ENCODE results near the gene SUCO. TPM values are rescaled to one million over a fixed set of nuclear protein-coding genes. Genes with fewer than 3 reads are reported as not detected.
A peak's percentile ranks its signal among the peaks of the same experiment; 100 is the strongest.

The SUCO gene
- total and polyA plus RNA-seq, 12 donors: 14.0 to 108 (median 34.4) TPM

- no peak for DNase-seq
- peaks cover 0 to 12% of the 10 kb centered on the region in 2 donors for H3K4me1 ChIP-seq (replicated peaks in 1 of 2)
- peak overlapping the region in 1 of 5 donors; percentile 4 for H3K27ac ChIP-seq
- intact Hi-C loops (cut with DNase I): no loop called here
- H3K9me3 ChIP-seq (replicated peaks in 1 of 3): no peaks in the 10 kb centered on the region
- no peak overlapping the region for H3K4me3 ChIP-seq
- TF ChIP-seq CTCF (IDR thresholded peaks at IDR 0.05) (no peak), POLR2A (IDR thresholded peaks at IDR 0.05) (no peak)
- no peaks in the 10 kb centered on the region for H3K27me3 ChIP-seq
- no peaks in the 10 kb centered on the region for H3K36me3 ChIP-seq (replicated peaks in 1 of 2)
These were observed 25.2 kb upstream of the SUCO start for GRCh38 chr1:172507741-172508140.

- no peak for DNase-seq
- H3K4me3 ChIP-seq: no peak overlapping the region
- H3K9me3 ChIP-seq (replicated peaks in 1 of 3): no peaks in the 10 kb centered on the region
- WGBS, 4 donors: 71 to 83% (median 79%) methylated on average over 3 of the region's 3 CpGs
- no peak overlapping the region for H3K27ac ChIP-seq
- H3K4me1 ChIP-seq (replicated peaks in 1 of 2): peaks cover 0 to 12% of the 10 kb centered on the region in 2 donors
- TF ChIP-seq POLR2A (IDR thresholded peaks at IDR 0.05): no peak
- no peak for TF ChIP-seq CTCF (IDR thresholded peaks at IDR 0.05)
- H3K27me3 ChIP-seq: no peaks in the 10 kb centered on the region
- intact Hi-C loops (cut with DNase I): no loop called here
- H3K36me3 ChIP-seq (replicated peaks in 1 of 2): no peaks in the 10 kb centered on the region
These were observed 22.5 kb upstream of the SUCO start for GRCh38 chr1:172510479-172510878.

DNA sequence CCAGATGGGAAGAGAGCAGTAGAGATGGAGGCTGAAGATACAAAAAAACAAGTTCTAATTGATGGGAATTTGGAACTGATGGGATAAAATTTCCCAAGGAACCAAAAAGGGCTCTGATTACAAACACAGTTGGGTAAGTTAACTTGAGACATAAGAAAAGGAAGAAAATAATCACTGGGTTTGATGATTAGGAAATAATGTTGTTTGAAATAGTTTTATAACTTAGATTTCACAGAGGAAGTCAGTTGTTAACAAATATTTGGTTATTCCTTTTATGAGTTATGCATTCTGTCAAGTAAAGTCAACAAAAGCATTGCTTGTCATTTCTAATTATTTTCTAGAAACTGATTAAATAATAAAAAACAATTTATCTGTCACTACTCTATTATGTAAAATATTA is 20.4 kb upstream of the SUCO start:
- Histone ChIP-seq H3K36me3 (replicated peaks in 1 of 2) (no peaks in the 10 kb centered on the region), H3K27ac (no peak overlapping the region), H3K4me3 (no peak overlapping the region), H3K27me3 (no peaks in the 10 kb centered on the region), H3K9me3 (replicated peaks in 1 of 3) (no peaks in the 10 kb centered on the region), H3K4me1 (replicated peaks in 1 of 2) (peaks cover 0 to 5% of the 10 kb centered on the region in 2 donors)
- TF ChIP-seq CTCF (IDR thresholded peaks at IDR 0.05) (no peak), POLR2A (IDR thresholded peaks at IDR 0.05) (no peak)
- intact Hi-C loops (cut with DNase I): no loop called here
- no peak for DNase-seq

DNA sequence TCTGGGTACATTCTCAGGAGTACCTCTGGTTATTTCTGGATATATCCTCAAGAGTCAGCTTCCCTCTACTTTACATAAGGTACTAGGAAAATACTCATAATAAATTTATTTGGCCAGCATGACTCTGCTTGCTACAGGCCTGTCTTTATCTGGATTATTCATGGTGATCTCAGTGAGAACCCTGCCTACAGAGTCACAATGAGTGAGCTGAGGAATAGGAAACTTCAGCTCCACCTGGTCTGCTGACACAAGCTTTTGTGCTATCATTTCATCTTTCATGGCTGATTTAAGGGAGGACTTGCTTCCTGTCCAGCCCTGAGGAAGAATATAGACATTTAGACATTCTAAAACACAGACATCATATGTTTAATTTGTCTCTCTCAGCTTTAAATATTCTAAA is 19.5 kb upstream of the SUCO start:
- no peak for DNase-seq
- no peaks in the 10 kb centered on the region for H3K4me1 ChIP-seq (replicated peaks in 1 of 2)
- no peaks in the 10 kb centered on the region for H3K27me3 ChIP-seq
- intact Hi-C loops (cut with DNase I): no loop called here
- TF ChIP-seq CTCF (IDR thresholded peaks at IDR 0.05) (no peak), POLR2A (IDR thresholded peaks at IDR 0.05) (no peak)
- H3K27ac ChIP-seq: no peak overlapping the region
- no peaks in the 10 kb centered on the region for H3K36me3 ChIP-seq (replicated peaks in 1 of 2)
- no peak overlapping the region for H3K4me3 ChIP-seq
- no peaks in the 10 kb centered on the region for H3K9me3 ChIP-seq (replicated peaks in 1 of 3)
